ENCODE measurements around the gene ATP1B4. TPM values are rescaled to one million over a fixed set of nuclear protein-coding genes. Genes with fewer than 3 reads are reported as not detected.

Gene ATP1B4
- total and polyA plus RNA-seq, 2 donors from 2014 or later: not detected

- Histone ChIP-seq H3K9me3 (ENCODE audit: control insufficient read depth in 2 of 3, insufficient read depth in 1 of 3, low read length in 3 of 3) (no peaks in the 10 kb centered on the region), H3K36me3 (ENCODE audit: control insufficient read depth in 2 of 3, insufficient read depth in 3 of 3, low read length in 3 of 3) (no peaks in the 10 kb centered on the region), H3K4me1 (ENCODE audit: control insufficient read depth in 2 of 3, insufficient read depth in 2 of 3, low read depth in 1 of 3, low read length in 3 of 3) (no peaks in the 10 kb centered on the region), H3K4me3 (ENCODE audit: low read length in 3 of 3) (no peak overlapping the region), H3K27me3 (ENCODE audit: control insufficient read depth, insufficient read depth, low read length) (no peaks in the 10 kb centered on the region), H3K9ac (ENCODE audit: low read length in 3 of 3) (no peak overlapping the region), H3K27ac (ENCODE audit: low read depth in 2 of 2, low read length in 2 of 2) (no peak overlapping the region)
- FAIRE-seq: no peak
- intact Hi-C loops (cut with DNase I): no loop called here
- peak in 2 of 5 donors; percentile 0 to 1 for DNase-seq
- TF ChIP-seq CTCF (IDR thresholded peaks at IDR 0.05; ENCODE audit: borderline replicate concordance, extremely low read depth, insufficient read depth): no peak
Observed at GRCh38 chrX:120357186-120357585, 4.7 kb upstream of the ATP1B4 start.

GRCh38 chrX:120358737-120359456, 3.0 kb upstream of the ATP1B4 start:
- Histone ChIP-seq H3K4me3 (ENCODE audit: low read length in 3 of 3) (no peak overlapping the region), H3K27me3 (ENCODE audit: control insufficient read depth, insufficient read depth, low read length) (no peaks in the 10 kb centered on the region), H3K36me3 (ENCODE audit: control insufficient read depth in 2 of 3, insufficient read depth in 3 of 3, low read length in 3 of 3) (no peaks in the 10 kb centered on the region), H3K9me3 (ENCODE audit: control insufficient read depth in 2 of 3, insufficient read depth in 1 of 3, low read length in 3 of 3) (no peaks in the 10 kb centered on the region), H3K4me1 (ENCODE audit: control insufficient read depth in 2 of 3, insufficient read depth in 2 of 3, low read depth in 1 of 3, low read length in 3 of 3) (no peaks in the 10 kb centered on the region), H3K9ac (ENCODE audit: low read length in 3 of 3) (no peak overlapping the region), H3K27ac (ENCODE audit: low read depth in 2 of 2, low read length in 2 of 2) (no peak overlapping the region)
- no peak for TF ChIP-seq CTCF (IDR thresholded peaks at IDR 0.05; ENCODE audit: borderline replicate concordance, extremely low read depth, insufficient read depth)
- DNase-seq (peak in 3 of 5 donors; percentile 31 to 41 (median 32)), FAIRE-seq (no peak)
- intact Hi-C loops (cut with DNase I): no loop called here

- no peak overlapping the region for H3K4me3 ChIP-seq (ENCODE audit: low read length in 3 of 3)
- FAIRE-seq: no peak
- TF ChIP-seq CTCF (IDR thresholded peaks at IDR 0.05; ENCODE audit: borderline replicate concordance, extremely low read depth, insufficient read depth): peak; percentile 40
- H3K27ac ChIP-seq (ENCODE audit: low read depth in 2 of 2, low read length in 2 of 2): no peak overlapping the region
- H3K36me3 ChIP-seq (ENCODE audit: control insufficient read depth in 2 of 3, insufficient read depth in 3 of 3, low read length in 3 of 3): no peaks in the 10 kb centered on the region
- peak in 1 of 5 donors; percentile 19 for DNase-seq
- H3K4me1 ChIP-seq (ENCODE audit: control insufficient read depth in 2 of 3, insufficient read depth in 2 of 3, low read depth in 1 of 3, low read length in 3 of 3): no peaks in the 10 kb centered on the region
- H3K9me3 ChIP-seq (ENCODE audit: control insufficient read depth in 2 of 3, insufficient read depth in 1 of 3, low read length in 3 of 3): no peaks in the 10 kb centered on the region
- no peak overlapping the region for H3K9ac ChIP-seq (ENCODE audit: low read length in 3 of 3)
- intact Hi-C loops (cut with DNase I): no loop called here
- H3K27me3 ChIP-seq (ENCODE audit: control insufficient read depth, insufficient read depth, low read length): no peaks in the 10 kb centered on the region
Observed at GRCh38 chrX:120365320-120365719, 3.4 kb downstream of the ATP1B4 start.
